HUES6 (cell line): ENCODE results near the gene THSD7B.
"Not testable (repeated sequence)": the region's sequence is repeated elsewhere in the genome, so short reads cannot be mapped to it uniquely, and the experiment has no call there.

Source experiments
- H3K27ac ChIP-seq: 2 replicates; pipeline ENCODE4 v1.7.0; 2013; ENCODE audit warnings: low read depth, mild to moderate bottlenecking, low read length, inconsistent platforms
- H3K27me3 ChIP-seq: 2 replicates; pipeline ENCODE4 v1.6.1; 2013; ENCODE audit warnings: low read length; ENCODE audit not compliant: control insufficient read depth, insufficient read depth
- H3K36me3 ChIP-seq: 2 replicates; pipeline ENCODE4 v1.6.1; 2013; ENCODE audit warnings: low read length; ENCODE audit not compliant: control insufficient read depth, insufficient read depth
- H3K4me1 ChIP-seq: 2 replicates; pipeline ENCODE4 v1.6.1; 2013; ENCODE audit warnings: low read length; ENCODE audit not compliant: control insufficient read depth, insufficient read depth
- H3K4me3 ChIP-seq: 2 replicates; pipeline ENCODE4 v1.5.1; 2013; ENCODE audit warnings: low read depth, low read length
- H3K9ac ChIP-seq: one replicate; pipeline ENCODE4 v1.6.1; 2013; ENCODE audit warnings: mild to moderate bottlenecking, low read length
- H3K9me3 ChIP-seq: 2 replicates; pipeline ENCODE4 v1.6.1; 2013; ENCODE audit warnings: low read depth, low read length; ENCODE audit not compliant: control insufficient read depth, insufficient read depth

THSD7B gene

GRCh38 chr2:137676346-137676745, 911.0 kb downstream of the THSD7B start:
- H3K9ac ChIP-seq: no peak overlapping the region
- H3K36me3 ChIP-seq: no peaks in the 10 kb centered on the region
- H3K4me3 ChIP-seq: no peak overlapping the region
- H3K9me3 ChIP-seq: no peaks in the 10 kb centered on the region
- H3K27me3 ChIP-seq: no peaks in the 10 kb centered on the region
- H3K4me1 ChIP-seq: no peaks in the 10 kb centered on the region
- no peak overlapping the region for H3K27ac ChIP-seq

GRCh38 chr2:137677466-137677865, 912.1 kb downstream of the THSD7B start:
- H3K9me3 ChIP-seq: no peaks in the 10 kb centered on the region
- H3K36me3 ChIP-seq: no peaks in the 10 kb centered on the region
- H3K4me1 ChIP-seq: no peaks in the 10 kb centered on the region
- H3K27ac ChIP-seq: no peak overlapping the region
- no peaks in the 10 kb centered on the region for H3K27me3 ChIP-seq
- H3K4me3 ChIP-seq: no peak overlapping the region
- H3K9ac ChIP-seq: no peak overlapping the region

- Histone ChIP-seq H3K36me3 (no peaks in the 10 kb centered on the region), H3K9ac (no peak overlapping the region), H3K4me1 (no peaks in the 10 kb centered on the region), H3K4me3 (no peak overlapping the region), H3K27me3 (no peaks in the 10 kb centered on the region), H3K27ac (no peak overlapping the region), H3K9me3 (0 out of 2 replicates have a peak, but pooled peaks cover 2% of the 10 kb centered on the region)
Observed at GRCh38 chr2:137689549-137689948, 924.2 kb downstream of the THSD7B start.

- 0 out of 2 replicates have a peak, but pooled peaks cover 2% of the 10 kb centered on the region for H3K9me3 ChIP-seq
- no peaks in the 10 kb centered on the region for H3K36me3 ChIP-seq
- no peak overlapping the region for H3K27ac ChIP-seq
- no peak overlapping the region for H3K4me3 ChIP-seq
- H3K27me3 ChIP-seq: no peaks in the 10 kb centered on the region
- H3K9ac ChIP-seq: no peak overlapping the region
- H3K4me1 ChIP-seq: no peaks in the 10 kb centered on the region
Observed at GRCh38 chr2:137693534-137693933, 928.2 kb downstream of the THSD7B start.

GRCh38 chr2:137696916-137697315, 931.6 kb downstream of the THSD7B start:
- no peaks in the 10 kb centered on the region for H3K27me3 ChIP-seq
- H3K36me3 ChIP-seq: no peaks in the 10 kb centered on the region
- H3K27ac ChIP-seq: no peak overlapping the region
- no peaks in the 10 kb centered on the region for H3K4me1 ChIP-seq
- H3K9ac ChIP-seq: no peak overlapping the region
- peaks cover 7% of the 10 kb centered on the region; the same call in 1 of the 2 replicates for H3K9me3 ChIP-seq
- H3K4me3 ChIP-seq: no peak overlapping the region

GRCh38 chr2:137700250-137700649, 934.9 kb downstream of the THSD7B start:
- not testable (repeated sequence) for H3K9ac ChIP-seq, H3K36me3 ChIP-seq, H3K27ac ChIP-seq, H3K4me1 ChIP-seq, H3K27me3 ChIP-seq, H3K4me3 ChIP-seq
- peaks cover 11% of the 10 kb centered on the region for H3K9me3 ChIP-seq

GRCh38 chr2:137700681-137701080, 935.3 kb downstream of the THSD7B start:
- Histone ChIP-seq H3K27me3 (no peaks in the 10 kb centered on the region), H3K9ac (no peak overlapping the region), H3K4me1 (no peaks in the 10 kb centered on the region), H3K36me3 (no peaks in the 10 kb centered on the region), H3K27ac (no peak overlapping the region), H3K9me3 (peaks cover 11% of the 10 kb centered on the region), H3K4me3 (no peak overlapping the region)

- no peak overlapping the region for H3K4me3 ChIP-seq
- no peaks in the 10 kb centered on the region for H3K4me1 ChIP-seq
- no peak overlapping the region for H3K27ac ChIP-seq
- H3K36me3 ChIP-seq: no peaks in the 10 kb centered on the region
- no peaks in the 10 kb centered on the region for H3K27me3 ChIP-seq
- H3K9ac ChIP-seq: no peak overlapping the region
- peaks cover 11% of the 10 kb centered on the region for H3K9me3 ChIP-seq
Observed at GRCh38 chr2:137705296-137705695, 940.0 kb downstream of the THSD7B start.

- H3K9ac ChIP-seq: no peak overlapping the region
- no peaks in the 10 kb centered on the region for H3K36me3 ChIP-seq
- no peak overlapping the region for H3K4me3 ChIP-seq
- peaks cover 4% of the 10 kb centered on the region for H3K9me3 ChIP-seq
- no peaks in the 10 kb centered on the region for H3K27me3 ChIP-seq
- no peak overlapping the region for H3K27ac ChIP-seq
- H3K4me1 ChIP-seq: no peaks in the 10 kb centered on the region
Observed at GRCh38 chr2:137706786-137707613, 941.7 kb downstream of the THSD7B start.

GRCh38 chr2:137708311-137708710, 943.0 kb downstream of the THSD7B start:
- Histone ChIP-seq H3K36me3 (no peaks in the 10 kb centered on the region), H3K27ac (no peak overlapping the region), H3K4me3 (no peak overlapping the region), H3K4me1 (no peaks in the 10 kb centered on the region), H3K27me3 (no peaks in the 10 kb centered on the region), H3K9ac (no peak overlapping the region), H3K9me3 (no peaks in the 10 kb centered on the region)

GRCh38 chr2:137715731-137716191, 950.4 kb downstream of the THSD7B start:
- no peaks in the 10 kb centered on the region for H3K36me3 ChIP-seq

More at GRCh38 chr2:137715731-137716191, 950.4 kb downstream of the THSD7B start:
- H3K9ac ChIP-seq: no peak overlapping the region
- H3K27ac ChIP-seq: no peak overlapping the region
- H3K9me3 ChIP-seq: peaks cover 9% of the 10 kb centered on the region; the same call in 1 of the 2 replicates
- no peaks in the 10 kb centered on the region for H3K4me1 ChIP-seq
- H3K27me3 ChIP-seq: no peaks in the 10 kb centered on the region
- no peak overlapping the region for H3K4me3 ChIP-seq
